Hepatocyte (in vitro differentiated cells): Measurements from ENCODE around the gene DSE. TPM values are rescaled to one million over a fixed set of nuclear protein-coding genes. Genes with fewer than 3 reads are reported as not detected.

Experiments
- DNase-seq: peaks from one replicate; pipeline ENCODE4 v3.0.0-alpha.2; 2016; ENCODE audit warnings: low spot score
- H2AFZ ChIP-seq: fragments of 200-600 bp; sonication (generic); 2 replicates; pipeline ENCODE4 v1.6.0; 2016; ENCODE audit warnings: antibody characterized with exemption, mild to moderate bottlenecking
- H3K27ac ChIP-seq: fragments of 200-600 bp; sonication (generic); 2 replicates; pipeline ENCODE4 v1.5.1; 2016; ENCODE audit warnings: mild to moderate bottlenecking
- H3K27me3 ChIP-seq: fragments of 200-600 bp; sonication (generic); 2 replicates; pipeline ENCODE4 v1.6.1; 2016
- H3K36me3 ChIP-seq: fragments of 200-600 bp; sonication (generic); replicated peaks from 2 replicates; pipeline ENCODE4 v1.5.1; 2016; ENCODE audit warnings: low read depth; ENCODE audit not compliant: insufficient read depth
- H3K4me1 ChIP-seq: fragments of 200-600 bp; sonication (generic); 2 replicates; pipeline ENCODE4 v1.5.1; 2016; ENCODE audit warnings: mild to moderate bottlenecking, moderate library complexity; ENCODE audit not compliant: insufficient read depth
- H3K4me2 ChIP-seq: fragments of 200-600 bp; sonication (generic); 2 replicates; pipeline ENCODE4 v1.6.0; 2016
- H3K4me3 ChIP-seq: fragments of 200-600 bp; sonication (generic); 2 replicates; pipeline ENCODE4 v1.5.1; 2016; ENCODE audit warnings: mild to moderate bottlenecking
- H3K79me2 ChIP-seq: fragments of 200-600 bp; sonication (generic); 2 replicates; pipeline ENCODE4 v1.6.0; 2017; ENCODE audit warnings: mild to moderate bottlenecking
- H3K9me2 ChIP-seq: fragments of 200-600 bp; sonication (generic); replicated peaks from 2 replicates; pipeline ENCODE4 v1.6.0; 2017; ENCODE audit warnings: mild to moderate bottlenecking; ENCODE audit not compliant: insufficient read depth
- H3K9me3 ChIP-seq: fragments of 200-600 bp; sonication (generic); 2 replicates; pipeline ENCODE4 v1.5.1; 2016; ENCODE audit warnings: low read depth, mild to moderate bottlenecking
- H4K20me1 ChIP-seq: fragments of 200-600 bp; sonication (generic); 2 replicates; pipeline ENCODE4 v1.6.0; 2016; ENCODE audit warnings: mild to moderate bottlenecking; ENCODE audit not compliant: insufficient read depth, poor library complexity, severe bottlenecking
- EZH2 ChIP-seq: fragments of 200-600 bp; sonication (generic); IDR thresholded peaks from 2 replicates; pipeline ENCODE4 v1.6.1; 2016; ENCODE audit warnings: antibody characterized with exemption, mild to moderate bottlenecking, borderline replicate concordance
- EZH2phosphoT487 ChIP-seq: fragments of 200-600 bp; sonication (generic); IDR thresholded peaks from one replicate; pipeline ENCODE4 v1.6.1; 2018; ENCODE audit warnings: antibody characterized with exemption, mild to moderate bottlenecking, low read depth, moderate library complexity; ENCODE audit not compliant: unreplicated experiment, severe bottlenecking
- WGBS: methylation state at CpG from one replicate; pipeline ENCODE4 v1.1.6; 2016; ENCODE audit warnings: low lambda C conversion rate; ENCODE audit errors: missing lambda C conversion rate; 5-methylcytosine and 5-hydroxymethylcytosine counted together
- polyA plus RNA-seq: library from polyadenylated mRNA; unstranded; fragments of >200 nt; fragmentation: Nextera tagmentation; extraction: Ambion mirVana; gene quantifications from 2 replicates; pipeline ENCODE4 v1.2.1, GENCODE V29; 2016
- total RNA-seq: library from RNA; depleted of rRNA; stranded (reverse); fragments of >200 nt; gene quantifications from 2 replicates; pipeline ENCODE4 v1.2.3, GENCODE V29; 2014
- TF ChIP-seq, protein P1 (sequence below): fragments of 200-600 bp; sonication (generic); IDR thresholded peaks from 2 replicates; pipeline ENCODE4 v1.5.1; 2016; ENCODE audit warnings: antibody characterized with exemption, mild to moderate bottlenecking; ENCODE audit not compliant: poor library complexity

Gene DSE
- total and polyA plus RNA-seq, 2 experiments from 2014 or later = 19.9 to 45.0 TPM

GRCh38 chr6:116389357-116389756 is 18.6 kb downstream of the DSE start:
- H3K27me3 ChIP-seq = no peaks in the 10 kb centered on the region
- H3K27ac ChIP-seq = no peak overlapping the region
- H2AFZ ChIP-seq = no peak overlapping the region
- H3K4me1 ChIP-seq = peaks cover 19% of the 10 kb centered on the region
- H3K4me2 ChIP-seq = no peak overlapping the region
- no peak overlapping the region for H3K4me3 ChIP-seq
- H4K20me1 ChIP-seq = no peaks in the 10 kb centered on the region
- DNase-seq = no peak
- H3K9me2 ChIP-seq = no peaks in the 10 kb centered on the region
- TF ChIP-seq, protein P1, sequence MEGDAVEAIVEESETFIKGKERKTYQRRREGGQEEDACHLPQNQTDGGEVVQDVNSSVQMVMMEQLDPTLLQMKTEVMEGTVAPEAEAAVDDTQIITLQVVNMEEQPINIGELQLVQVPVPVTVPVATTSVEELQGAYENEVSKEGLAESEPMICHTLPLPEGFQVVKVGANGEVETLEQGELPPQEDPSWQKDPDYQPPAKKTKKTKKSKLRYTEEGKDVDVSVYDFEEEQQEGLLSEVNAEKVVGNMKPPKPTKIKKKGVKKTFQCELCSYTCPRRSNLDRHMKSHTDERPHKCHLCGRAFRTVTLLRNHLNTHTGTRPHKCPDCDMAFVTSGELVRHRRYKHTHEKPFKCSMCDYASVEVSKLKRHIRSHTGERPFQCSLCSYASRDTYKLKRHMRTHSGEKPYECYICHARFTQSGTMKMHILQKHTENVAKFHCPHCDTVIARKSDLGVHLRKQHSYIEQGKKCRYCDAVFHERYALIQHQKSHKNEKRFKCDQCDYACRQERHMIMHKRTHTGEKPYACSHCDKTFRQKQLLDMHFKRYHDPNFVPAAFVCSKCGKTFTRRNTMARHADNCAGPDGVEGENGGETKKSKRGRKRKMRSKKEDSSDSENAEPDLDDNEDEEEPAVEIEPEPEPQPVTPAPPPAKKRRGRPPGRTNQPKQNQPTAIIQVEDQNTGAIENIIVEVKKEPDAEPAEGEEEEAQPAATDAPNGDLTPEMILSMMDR = no peak
- no peak for TF ChIP-seq EZH2phosphoT487
- H3K9me3 ChIP-seq = no peaks in the 10 kb centered on the region
- peaks cover 78% of the 10 kb centered on the region for H3K79me2 ChIP-seq
- H3K36me3 ChIP-seq = no peaks in the 10 kb centered on the region

GRCh38 chr6:116390581-116390980 is 19.8 kb downstream of the DSE start:
- no peaks in the 10 kb centered on the region for H3K9me3 ChIP-seq
- H3K4me1 ChIP-seq = peaks cover 19% of the 10 kb centered on the region
- no peak overlapping the region for H2AFZ ChIP-seq
- no peak for DNase-seq
- H3K27ac ChIP-seq = no peak overlapping the region
- H3K27me3 ChIP-seq = no peaks in the 10 kb centered on the region
- no peak for TF ChIP-seq EZH2
- H3K4me3 ChIP-seq = no peak overlapping the region
- no peaks in the 10 kb centered on the region for H4K20me1 ChIP-seq
- WGBS = 90% methylated on average over 4 of the region's 4 CpGs
- H3K9me2 ChIP-seq = no peaks in the 10 kb centered on the region
- no peak overlapping the region for H3K4me2 ChIP-seq
- peaks cover 79% of the 10 kb centered on the region for H3K79me2 ChIP-seq
- H3K36me3 ChIP-seq = no peaks in the 10 kb centered on the region

- H3K4me1 ChIP-seq = peaks cover 4% of the 10 kb centered on the region
- no peaks in the 10 kb centered on the region for H3K9me3 ChIP-seq
- peaks cover 91% of the 10 kb centered on the region for H3K79me2 ChIP-seq
- WGBS = 87% methylated on average over 10 of the region's 10 CpGs
- H3K4me3 ChIP-seq = no peak overlapping the region
- no peak for TF ChIP-seq EZH2
- TF ChIP-seq, protein P1 = no peak
- TF ChIP-seq EZH2phosphoT487 = no peak
- H3K27me3 ChIP-seq = no peaks in the 10 kb centered on the region
- H2AFZ ChIP-seq = no peak overlapping the region
- no peaks in the 10 kb centered on the region for H3K9me2 ChIP-seq
- no peak for DNase-seq
- H3K36me3 ChIP-seq = no peaks in the 10 kb centered on the region
- no peak overlapping the region for H3K4me2 ChIP-seq
- H4K20me1 ChIP-seq = no peaks in the 10 kb centered on the region
- no peak overlapping the region for H3K27ac ChIP-seq
Observed at GRCh38 chr6:116392132-116393013, 21.6 kb downstream of the DSE start.

DNA sequence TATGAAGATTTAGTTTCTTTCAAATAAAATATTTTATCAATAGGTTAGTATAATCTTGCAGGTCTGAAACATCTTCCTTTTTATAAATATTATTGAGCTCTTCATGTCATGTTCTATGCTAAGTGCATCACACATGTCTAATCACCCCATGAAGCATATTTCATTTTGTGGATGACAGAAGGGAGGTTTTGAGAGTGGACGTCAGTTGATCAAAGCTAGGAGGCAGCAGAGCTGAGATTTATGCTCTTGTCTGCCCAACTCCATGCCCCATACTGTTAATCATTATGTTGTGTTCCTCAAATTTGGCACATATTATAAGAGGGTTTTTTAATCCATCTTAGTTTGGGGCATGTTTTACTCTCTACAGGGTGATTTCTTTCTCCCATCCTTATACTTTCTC is 22.7 kb downstream of the DSE start:
- Histone ChIP-seq H3K9me2 (no peaks in the 10 kb centered on the region), H3K27me3 (no peaks in the 10 kb centered on the region), H3K27ac (no peak overlapping the region), H3K4me2 (no peak overlapping the region), H3K36me3 (no peaks in the 10 kb centered on the region), H3K9me3 (no peaks in the 10 kb centered on the region), H3K4me3 (no peak overlapping the region), H3K4me1 (peaks cover 11% of the 10 kb centered on the region), H3K79me2 (peaks cover 83% of the 10 kb centered on the region), H4K20me1 (no peaks in the 10 kb centered on the region), H2AFZ (no peak overlapping the region)
- TF ChIP-seq, protein P1 = no peak
- TF ChIP-seq EZH2phosphoT487 (no peak), EZH2 (no peak)
- no peak for DNase-seq
- 70% methylated on average over 1 of the region's 1 CpG for WGBS
